HG03064 (cell line): ENCODE measurements around the gene BRD9.
"Not testable (repeated sequence)": the region's sequence is repeated elsewhere in the genome, so short reads cannot be mapped to it uniquely, and the experiment has no call there.

ENCODE experiments used
- ATAC-seq: cut with Tn5 transposase; IDR thresholded peaks from one replicate; pipeline ENCODE4 v1.9.1; 2021; ENCODE audit warnings: low read depth; ENCODE audit not compliant: unreplicated experiment

The BRD9 gene

GRCh38 chr5:881551-881935 is 11.1 kb downstream of the BRD9 start:
- no peak for ATAC-seq

- ATAC-seq: no peak
Observed at GRCh38 chr5:880816-881550, 11.6 kb downstream of the BRD9 start.

GRCh38 chr5:878677-879076 is 13.9 kb downstream of the BRD9 start:
- not testable (repeated sequence) for ATAC-seq

- no peak for ATAC-seq
Observed at GRCh38 chr5:878125-878524, 14.5 kb downstream of the BRD9 start.

- no peak for ATAC-seq
Observed at GRCh38 chr5:876398-877365, 15.9 kb downstream of the BRD9 start.

- ATAC-seq: no peak
Observed at GRCh38 chr5:875931-876330, 16.7 kb downstream of the BRD9 start.

GRCh38 chr5:873328-873727 is 19.3 kb downstream of the BRD9 start:
- no peak for ATAC-seq

GRCh38 chr5:872301-872700 is 20.3 kb downstream of the BRD9 start:
- no peak for ATAC-seq

- ATAC-seq: no peak
Observed at GRCh38 chr5:871596-872298, 20.9 kb downstream of the BRD9 start.

GRCh38 chr5:870956-871355 is 21.6 kb downstream of the BRD9 start:
- ATAC-seq: no peak

- ATAC-seq: no peak
Observed at GRCh38 chr5:868428-869135, 24.0 kb downstream of the BRD9 start.

- ATAC-seq: no peak
Observed at GRCh38 chr5:867300-867870, 25.2 kb downstream of the BRD9 start.

- ATAC-seq: no peak
Observed at GRCh38 chr5:865771-866170, 26.8 kb downstream of the BRD9 start.

GRCh38 chr5:865168-865521 is 27.5 kb downstream of the BRD9 start:
- ATAC-seq: no peak

GRCh38 chr5:864492-865167 is 28.0 kb downstream of the BRD9 start:
- no peak for ATAC-seq

- no peak for ATAC-seq
Observed at GRCh38 chr5:863244-863805, 29.3 kb downstream of the BRD9 start.

- ATAC-seq: no peak
Observed at GRCh38 chr5:862367-863243, 30.0 kb downstream of the BRD9 start.
